GM21367 (cell line): ENCODE results near the gene LTBP1.
A peak's percentile ranks its signal among the peaks of the same experiment; 100 is the strongest.

Experiments
- ATAC-seq: cut with Tn5 transposase; IDR thresholded peaks from one replicate; pipeline ENCODE4 v1.9.1; 2021; ENCODE audit not compliant: unreplicated experiment

Gene LTBP1

GRCh38 chr2:32931945-32932709, 14.6 kb upstream of the LTBP1 start:
- ATAC-seq: no peak

GRCh38 chr2:32932825-32933755, 13.7 kb upstream of the LTBP1 start:
- ATAC-seq: no peak

GRCh38 chr2:32933756-32934095, 13.0 kb upstream of the LTBP1 start:
- ATAC-seq: no peak

- no peak for ATAC-seq
Measured at GRCh38 chr2:32937602-32938448, 8.9 kb upstream of the LTBP1 start.

- ATAC-seq: no peak
Measured at GRCh38 chr2:32938934-32939333, 7.8 kb upstream of the LTBP1 start.

GRCh38 chr2:32940316-32940997, 6.3 kb upstream of the LTBP1 start:
- no peak for ATAC-seq

GRCh38 chr2:32941944-32942690, 4.6 kb upstream of the LTBP1 start:
- ATAC-seq: no peak

- no peak for ATAC-seq
Measured at GRCh38 chr2:32942793-32943485, 3.8 kb upstream of the LTBP1 start.

- no peak for ATAC-seq
Measured at GRCh38 chr2:32945286-32945685, 1.5 kb upstream of the LTBP1 start.

GRCh38 chr2:32947076-32947483, 327 bp downstream of the LTBP1 start:
- peak; percentile 21 for ATAC-seq

- peak; percentile 15 for ATAC-seq
Measured at GRCh38 chr2:32947484-32948143, 861 bp downstream of the LTBP1 start.

- ATAC-seq: no peak
Measured at GRCh38 chr2:32948266-32948665, 1.5 kb downstream of the LTBP1 start.

GRCh38 chr2:32949260-32949659, 2.5 kb downstream of the LTBP1 start:
- ATAC-seq: no peak

GRCh38 chr2:32951672-32952071, 4.9 kb downstream of the LTBP1 start:
- ATAC-seq: no peak

GRCh38 chr2:32952761-32953476, 6.2 kb downstream of the LTBP1 start:
- ATAC-seq: no peak

- no peak for ATAC-seq
Measured at GRCh38 chr2:32954206-32954605, 7.5 kb downstream of the LTBP1 start.

GRCh38 chr2:32958821-32959220, 12.1 kb downstream of the LTBP1 start:
- no peak for ATAC-seq

- no peak for ATAC-seq
Measured at GRCh38 chr2:32960238-32960637, 13.5 kb downstream of the LTBP1 start.
